ENCODE results near the gene GCK.

GCK gene

GRCh38 chr7:44103923-44104859 is 85.0 kb downstream of the GCK start, which contains the start of gene AEBP1:
TSS of gene AEBP1 (plus strand) at chr7:44104345. CDS start at chr7:44104666, 321 bp downstream.
- peak; percentile 75 for DNase-seq (ENCODE audit: low spot score)

DNA sequence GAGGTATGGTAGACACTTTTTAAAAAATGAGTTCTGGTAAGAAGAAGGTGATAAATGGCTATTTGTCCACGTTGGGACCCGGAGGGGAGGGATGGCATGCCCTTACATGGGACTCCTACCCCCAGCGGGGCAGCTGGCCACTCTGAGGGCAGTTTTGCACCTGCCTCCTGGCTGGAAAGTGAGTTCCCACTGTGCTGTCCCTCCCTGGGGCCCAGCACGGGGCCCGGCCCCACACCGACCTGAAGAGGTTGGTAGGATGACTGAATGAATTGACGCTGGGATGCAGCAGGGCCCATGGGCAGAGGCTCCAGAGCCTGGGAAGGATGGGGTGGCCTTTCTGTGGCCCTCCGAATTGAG is 85.7 kb downstream of the GCK start:
- DNase-seq (ENCODE audit: low spot score): no peak

DNA sequence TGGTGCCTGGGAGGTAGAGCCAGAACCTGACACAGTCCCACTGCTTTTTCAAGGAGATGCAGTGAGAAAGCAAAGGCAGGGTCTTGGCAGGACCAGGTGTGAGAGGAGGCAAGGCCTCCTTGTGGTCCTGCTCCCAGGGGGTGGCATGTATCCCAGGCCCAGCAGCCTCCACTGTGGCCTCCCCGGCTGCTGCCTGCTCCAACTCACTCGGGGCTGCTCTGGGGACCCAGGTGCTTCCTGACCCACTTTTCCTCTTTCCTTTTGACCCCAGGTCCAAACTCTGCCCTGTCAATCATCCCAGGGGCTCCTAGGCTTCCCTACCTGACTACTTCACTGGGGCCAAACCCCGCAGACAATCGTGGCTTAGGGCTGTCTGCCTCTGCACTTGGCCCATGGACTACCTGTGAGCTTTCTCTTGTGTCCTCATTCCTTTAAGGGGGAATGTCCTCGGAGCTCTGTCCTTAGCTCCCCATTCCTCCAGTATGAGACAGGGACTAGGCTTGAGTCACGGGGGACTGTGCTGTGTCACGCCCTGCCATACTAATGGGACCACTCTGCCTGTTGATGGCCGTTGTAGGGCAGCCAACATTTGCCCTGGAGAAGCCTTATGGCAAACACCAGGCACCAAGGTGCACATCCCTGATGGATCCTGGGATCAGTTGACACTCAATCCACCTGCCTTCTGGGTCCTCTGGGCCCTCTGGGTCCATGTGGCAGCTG is 86.2 kb downstream of the GCK start:
- DNase-seq (ENCODE audit: low spot score): no peak

DNA sequence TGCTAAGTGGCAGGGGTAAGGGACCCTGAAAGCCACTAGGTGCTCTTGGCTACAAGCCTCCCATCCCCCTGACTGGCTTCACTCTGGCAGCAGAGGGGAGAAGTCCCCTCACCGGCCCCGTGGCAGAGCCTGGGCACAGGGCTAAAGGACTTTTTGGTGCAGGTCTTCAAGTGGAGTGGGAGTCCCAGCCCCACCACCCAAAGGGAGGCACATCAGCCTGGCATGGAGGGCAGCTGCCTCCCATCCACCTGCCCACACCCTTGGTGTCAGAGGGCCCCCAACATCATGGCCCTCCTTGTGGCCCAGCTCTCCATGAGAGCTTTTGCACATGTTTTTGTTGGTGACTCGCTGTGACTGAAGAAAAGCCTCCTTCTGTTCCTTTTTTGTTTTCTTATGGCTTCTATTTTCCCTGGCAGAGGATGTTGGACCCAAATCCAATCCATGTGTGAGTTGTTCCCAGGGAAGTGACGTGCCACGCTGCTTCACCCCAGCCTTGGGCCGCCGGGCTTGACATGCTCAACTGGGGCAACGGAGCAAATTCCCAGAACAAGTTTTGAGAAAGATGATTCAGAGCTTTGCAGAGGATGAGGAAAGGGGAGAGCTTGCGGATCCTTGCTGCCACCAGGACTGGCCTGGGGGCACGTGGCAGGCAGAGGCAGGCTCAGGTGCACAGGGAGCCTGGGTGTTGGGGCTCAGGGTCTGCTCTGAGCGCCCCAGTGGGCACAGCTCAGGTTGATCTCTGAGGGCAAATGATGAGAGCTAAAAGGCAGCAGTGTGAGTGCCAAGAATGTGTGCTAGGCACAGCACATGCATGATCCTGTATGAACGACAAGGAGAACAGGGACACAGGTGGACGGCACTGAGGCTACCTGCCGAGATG is 87.0 kb downstream of the GCK start:
- DNase-seq (ENCODE audit: low spot score): no peak

GRCh38 chr7:44101303-44101965 is 87.8 kb downstream of the GCK start:
- DNase-seq (ENCODE audit: low spot score): no peak

DNA sequence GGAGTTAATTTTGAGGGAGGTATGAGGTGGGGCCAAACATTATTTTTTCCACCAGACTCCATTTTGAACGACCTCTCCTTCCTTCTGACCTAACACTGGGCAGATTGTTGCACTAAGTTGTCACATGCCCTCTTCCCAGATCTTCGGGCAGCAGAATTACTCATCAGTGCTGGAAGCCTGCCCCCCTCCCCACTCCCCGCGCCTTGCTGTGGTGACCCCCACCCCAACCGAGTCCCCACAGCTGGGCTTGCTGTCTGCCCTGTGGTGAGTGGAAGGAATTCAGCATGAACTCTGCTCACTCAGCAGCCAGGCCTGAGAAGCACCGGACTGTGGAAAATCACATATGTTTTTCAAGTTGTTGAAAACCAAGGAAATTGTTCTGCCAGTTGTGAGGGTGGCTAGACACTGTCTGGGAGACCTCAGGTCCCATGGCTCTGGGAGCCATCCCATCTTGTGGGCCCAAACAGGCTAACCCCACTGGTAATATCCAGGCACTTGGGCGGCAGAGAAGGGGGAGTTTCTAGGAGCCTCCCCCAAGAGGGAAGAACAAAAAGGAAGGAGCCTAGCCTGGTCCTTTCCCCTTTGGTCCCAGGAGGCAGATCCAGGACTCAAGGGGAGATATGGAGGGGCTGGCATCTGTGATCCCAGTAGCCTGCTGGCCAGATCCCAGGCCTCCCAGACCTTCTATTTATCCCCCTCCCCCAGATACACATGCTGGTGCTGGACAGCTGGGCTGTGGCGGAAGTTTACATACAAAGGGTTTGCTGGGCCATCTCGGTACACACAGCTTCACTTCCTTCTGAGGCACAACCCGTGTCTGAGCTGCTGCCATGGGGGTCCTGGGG is 88.6 kb downstream of the GCK start:
- DNase-seq (ENCODE audit: low spot score): no peak

DNA sequence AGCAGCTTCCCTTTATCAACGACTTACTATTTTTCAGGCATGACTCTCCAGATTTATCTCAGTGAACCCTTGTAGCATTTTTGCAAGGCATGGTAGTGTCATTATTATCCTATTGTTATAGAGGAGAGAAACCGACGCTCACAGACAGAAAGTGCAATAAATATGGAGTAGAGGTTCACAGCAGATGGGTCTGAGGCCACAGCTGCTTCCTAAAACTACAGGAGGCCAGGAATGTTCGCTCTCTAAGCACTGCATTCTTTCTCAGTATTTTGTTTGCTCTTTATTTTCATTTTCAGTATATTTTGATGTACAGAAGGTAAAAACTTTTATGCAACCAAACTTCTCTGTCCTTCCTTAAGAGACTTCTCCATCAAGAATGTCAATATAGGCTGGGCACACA is 89.6 kb downstream of the GCK start:
- no peak for DNase-seq (ENCODE audit: low spot score)

GRCh38 chr7:44098092-44099068 is 90.9 kb downstream of the GCK start:
- DNase-seq (ENCODE audit: low spot score): no peak

- DNase-seq (ENCODE audit: low spot score): no peak
Measured at GRCh38 chr7:44097064-44097932, 91.9 kb downstream of the GCK start.

- DNase-seq (ENCODE audit: low spot score): no peak
Measured at GRCh38 chr7:44096326-44096881, 92.8 kb downstream of the GCK start.

- no peak for DNase-seq (ENCODE audit: low spot score)
Measured at GRCh38 chr7:44095781-44096180, 93.5 kb downstream of the GCK start.

DNA sequence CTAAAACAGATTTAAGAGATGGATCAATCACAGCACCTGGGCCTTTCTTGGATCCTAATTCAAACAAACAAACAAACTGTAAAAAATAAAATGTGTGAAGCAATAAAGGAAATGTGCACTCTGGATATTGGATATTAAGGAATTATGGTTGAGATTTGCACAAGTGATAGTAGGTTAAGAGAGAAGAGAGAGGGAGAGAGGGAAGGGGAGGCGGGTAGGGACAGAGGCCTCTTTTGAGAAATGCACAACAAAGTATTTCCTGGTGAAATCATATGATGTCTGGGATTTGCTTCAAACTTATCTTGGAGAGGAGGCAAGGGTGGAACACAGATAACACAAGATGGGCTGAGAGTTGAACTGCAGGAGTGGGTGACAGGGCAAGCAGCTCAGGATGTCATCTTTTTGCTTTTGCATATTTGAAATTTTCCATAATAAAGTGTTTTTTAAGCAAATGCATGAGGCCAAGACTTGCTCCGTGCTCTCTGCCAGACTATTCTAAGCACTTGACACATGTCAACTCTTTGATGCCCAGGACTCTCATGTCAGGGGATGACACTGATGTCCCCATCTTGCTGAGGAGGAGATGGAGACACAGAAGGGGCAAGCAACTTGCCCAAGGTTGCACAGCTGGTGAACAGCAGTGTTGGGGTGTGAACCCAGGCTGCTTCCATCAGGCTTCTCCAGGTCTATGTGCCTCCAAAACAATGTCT is 94.2 kb downstream of the GCK start:
- DNase-seq (ENCODE audit: low spot score): no peak

- no peak for DNase-seq (ENCODE audit: low spot score)
Measured at GRCh38 chr7:44094365-44094764, 94.9 kb downstream of the GCK start.
